ENCODE measurements around the gene MORF4L2.
A peak's percentile ranks its signal among the peaks of the same experiment; 100 is the strongest.
"Not testable (repeated sequence)": the region's sequence is repeated elsewhere in the genome, so short reads cannot be mapped to it uniquely, and the experiment has no call there.

The MORF4L2 gene

GRCh38 chrX:103678199-103678993 lies 8.1 kb downstream of the MORF4L2 start:
- DNase-seq (ENCODE audit: low read depth), result no peak

- no peak for DNase-seq (ENCODE audit: low read depth)
Measured at GRCh38 chrX:103674531-103675454, 11.7 kb downstream of the MORF4L2 start.

GRCh38 chrX:103669745-103670144 lies 16.8 kb downstream of the MORF4L2 start:
- DNase-seq (ENCODE audit: low read depth), result no peak

GRCh38 chrX:103666202-103667107 lies 20.0 kb downstream of the MORF4L2 start:
- DNase-seq (ENCODE audit: low read depth), result no peak

- DNase-seq (ENCODE audit: low read depth), result no peak
Measured at GRCh38 chrX:103663981-103664762, 22.3 kb downstream of the MORF4L2 start.

GRCh38 chrX:103659460-103659859 lies 27.0 kb downstream of the MORF4L2 start:
- not testable (repeated sequence) for DNase-seq (ENCODE audit: low read depth)

- DNase-seq (ENCODE audit: low read depth), result no peak
Measured at GRCh38 chrX:103658681-103659433, 27.6 kb downstream of the MORF4L2 start.

- not testable (repeated sequence) for DNase-seq (ENCODE audit: low read depth)
Measured at GRCh38 chrX:103657066-103657465, 29.4 kb downstream of the MORF4L2 start.

- peak; percentile 89 for DNase-seq (ENCODE audit: low read depth)
Measured at GRCh38 chrX:103656617-103657016, 29.9 kb downstream of the MORF4L2 start.

- peak; percentile 46 for DNase-seq (ENCODE audit: low read depth)
Measured at GRCh38 chrX:103655230-103656000, 31.1 kb downstream of the MORF4L2 start.

- no peak for DNase-seq (ENCODE audit: low read depth)
Measured at GRCh38 chrX:103651151-103651773, 35.2 kb downstream of the MORF4L2 start.

GRCh38 chrX:103647630-103648029 lies 38.9 kb downstream of the MORF4L2 start:
- no peak for DNase-seq (ENCODE audit: low read depth)

GRCh38 chrX:103644125-103644524 lies 42.4 kb downstream of the MORF4L2 start:
- DNase-seq (ENCODE audit: low read depth), result no peak

- peak; percentile 39 for DNase-seq (ENCODE audit: low read depth)
Measured at GRCh38 chrX:103640401-103641155, 45.9 kb downstream of the MORF4L2 start.

GRCh38 chrX:103638479-103639346 lies 47.8 kb downstream of the MORF4L2 start:
- DNase-seq (ENCODE audit: low read depth), result not testable (repeated sequence)

GRCh38 chrX:103637604-103638338 lies 48.7 kb downstream of the MORF4L2 start:
- DNase-seq (ENCODE audit: low read depth), result no peak

- DNase-seq (ENCODE audit: low read depth), result no peak
Measured at GRCh38 chrX:103635436-103635835, 51.1 kb downstream of the MORF4L2 start.

Measured in HS-27A (cell line).